ENCODE results near the gene EVI2A.
"Not testable (repeated sequence)": the region's sequence is repeated elsewhere in the genome, so short reads cannot be mapped to it uniquely, and the experiment has no call there.

EVI2A gene

DNA sequence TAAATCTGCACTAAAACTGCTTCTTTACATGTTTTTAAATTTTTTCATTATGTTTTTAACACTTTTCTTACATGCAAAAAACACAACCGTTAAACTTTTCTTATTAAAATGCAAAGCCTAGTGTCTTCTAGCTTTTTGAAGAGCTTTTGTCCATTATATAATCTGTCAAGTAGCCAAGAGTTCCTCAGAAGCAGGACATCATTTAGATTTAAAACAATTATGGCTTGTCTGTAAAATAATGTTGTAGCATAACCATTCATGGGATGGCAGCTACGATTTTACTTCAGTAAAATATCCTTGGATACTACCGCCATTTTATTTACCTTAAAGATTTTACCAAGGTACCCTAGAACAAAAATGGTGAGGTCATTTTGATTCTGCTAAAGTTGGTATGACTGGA is 27.2 kb downstream of the EVI2A start:
- Histone ChIP-seq H3K9me3 (ENCODE audit: control insufficient read depth, low read length) (no peaks in the 10 kb centered on the region), H3K27me3 (replicated peaks; ENCODE audit: control insufficient read depth, insufficient read depth, low read length) (no peaks in the 10 kb centered on the region), H3K36me3 (ENCODE audit: control insufficient read depth, insufficient read depth, low read length, severe bottlenecking) (no peaks in the 10 kb centered on the region), H3K4me3 (ENCODE audit: low read length) (no peak overlapping the region), H3K4me1 (ENCODE audit: control insufficient read depth, insufficient read depth, low read length) (peaks cover 5% of the 10 kb centered on the region), H3K9ac (ENCODE audit: low read length) (no peak overlapping the region)
- DNase-seq (ENCODE audit: low read depth) = no peak

DNA sequence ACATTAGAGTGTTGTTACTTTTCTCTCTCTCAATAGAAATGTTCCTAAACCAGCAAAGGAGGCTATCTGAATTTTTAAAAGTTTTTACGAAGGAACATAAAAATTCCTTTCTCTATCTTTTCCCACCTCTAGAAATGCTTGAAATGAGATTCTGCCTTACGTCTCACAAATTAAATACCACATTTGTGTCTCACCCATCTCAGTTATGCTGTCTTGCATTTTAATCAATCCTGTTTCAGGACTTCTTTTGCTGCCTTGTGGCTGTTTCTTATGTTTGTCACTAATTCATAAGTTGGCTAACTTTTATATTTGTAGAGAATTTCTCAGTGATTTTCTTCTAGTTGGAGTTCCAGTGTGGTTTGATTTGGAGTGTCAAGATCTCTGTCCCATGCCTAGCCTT is 27.8 kb downstream of the EVI2A start:
- Histone ChIP-seq H3K9me3 (ENCODE audit: control insufficient read depth, low read length) (no peaks in the 10 kb centered on the region), H3K36me3 (ENCODE audit: control insufficient read depth, insufficient read depth, low read length, severe bottlenecking) (no peaks in the 10 kb centered on the region), H3K9ac (ENCODE audit: low read length) (no peak overlapping the region), H3K4me3 (ENCODE audit: low read length) (no peak overlapping the region), H3K4me1 (ENCODE audit: control insufficient read depth, insufficient read depth, low read length) (peaks cover 4% of the 10 kb centered on the region), H3K27me3 (replicated peaks; ENCODE audit: control insufficient read depth, insufficient read depth, low read length) (no peaks in the 10 kb centered on the region)
- DNase-seq (ENCODE audit: low read depth) = peak; percentile 10

DNA sequence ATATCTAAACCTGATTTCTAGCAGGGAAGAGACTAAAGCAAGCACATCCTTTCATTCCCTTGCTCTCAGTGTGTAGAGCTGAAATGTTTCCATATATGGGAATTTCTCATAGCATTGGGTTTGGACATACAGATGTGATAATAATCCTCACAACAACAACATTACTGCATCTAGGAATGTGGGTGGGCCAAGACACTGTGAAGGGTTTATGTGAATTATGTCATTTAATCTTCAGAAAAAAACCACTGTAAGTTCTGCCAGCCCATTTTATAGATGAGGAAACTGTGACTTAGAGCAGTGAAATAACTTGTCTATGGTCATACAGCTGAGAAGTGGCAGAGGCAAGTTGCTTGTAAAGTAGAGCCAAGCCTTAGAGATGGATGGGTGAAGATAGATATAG is 29.6 kb downstream of the EVI2A start:
- H3K9ac ChIP-seq (ENCODE audit: low read length) = no peak overlapping the region
- H3K36me3 ChIP-seq (ENCODE audit: control insufficient read depth, insufficient read depth, low read length, severe bottlenecking) = peaks cover 4% of the 10 kb centered on the region
- DNase-seq (ENCODE audit: low read depth) = no peak
- H3K9me3 ChIP-seq (ENCODE audit: control insufficient read depth, low read length) = no peaks in the 10 kb centered on the region
- no peaks in the 10 kb centered on the region for H3K27me3 ChIP-seq (replicated peaks; ENCODE audit: control insufficient read depth, insufficient read depth, low read length)
- no peak overlapping the region for H3K4me3 ChIP-seq (ENCODE audit: low read length)
- peaks cover 4% of the 10 kb centered on the region for H3K4me1 ChIP-seq (ENCODE audit: control insufficient read depth, insufficient read depth, low read length)

DNA sequence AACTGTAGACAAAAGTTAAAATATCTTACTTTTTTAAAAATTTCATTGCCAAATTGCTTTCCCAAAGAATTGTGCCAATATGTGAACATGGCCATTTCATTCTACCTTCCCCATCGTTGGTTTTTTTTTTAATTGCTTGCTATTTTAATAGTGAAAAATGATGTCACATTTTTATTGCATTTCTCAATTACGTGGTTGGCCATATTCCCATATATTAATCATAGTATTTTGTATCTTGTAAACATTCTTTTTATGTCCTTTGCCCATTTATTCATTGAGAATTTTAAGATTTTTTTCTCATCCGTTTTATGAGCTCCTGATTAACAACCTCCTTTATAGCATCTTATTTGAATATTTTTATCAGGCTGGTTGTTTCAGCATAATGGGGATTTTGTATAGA is 31.6 kb downstream of the EVI2A start:
- no peak for DNase-seq (ENCODE audit: low read depth)
- H3K9ac ChIP-seq (ENCODE audit: low read length) = no peak overlapping the region
- peaks cover 4% of the 10 kb centered on the region for H3K4me1 ChIP-seq (ENCODE audit: control insufficient read depth, insufficient read depth, low read length)
- H3K4me3 ChIP-seq (ENCODE audit: low read length) = no peak overlapping the region
- H3K36me3 ChIP-seq (ENCODE audit: control insufficient read depth, insufficient read depth, low read length, severe bottlenecking) = peaks cover 4% of the 10 kb centered on the region
- no peaks in the 10 kb centered on the region for H3K9me3 ChIP-seq (ENCODE audit: control insufficient read depth, low read length)
- no peaks in the 10 kb centered on the region for H3K27me3 ChIP-seq (replicated peaks; ENCODE audit: control insufficient read depth, insufficient read depth, low read length)

DNA sequence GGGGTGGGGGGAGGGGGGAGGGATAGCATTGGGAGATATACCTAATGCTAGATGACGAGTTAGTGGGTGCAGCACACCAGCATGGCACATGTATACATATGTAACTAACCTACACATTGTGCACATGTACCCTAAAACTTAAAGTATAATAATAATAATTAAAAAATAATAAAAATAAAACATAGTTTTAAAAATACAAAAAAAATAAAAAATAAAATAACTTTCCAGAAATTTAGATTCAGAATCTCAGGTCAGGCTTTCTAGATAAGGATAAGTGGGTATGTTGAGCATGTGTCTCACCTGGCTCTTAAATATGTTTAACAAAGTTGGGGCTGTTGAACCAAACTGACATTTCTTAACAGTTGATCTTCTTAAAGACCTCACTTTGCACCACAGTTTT is 33.5 kb downstream of the EVI2A start:
- not testable (repeated sequence) for H3K9me3 ChIP-seq (ENCODE audit: control insufficient read depth, low read length); H3K9ac ChIP-seq (ENCODE audit: low read length); H3K36me3 ChIP-seq (ENCODE audit: control insufficient read depth, insufficient read depth, low read length, severe bottlenecking); H3K27me3 ChIP-seq (replicated peaks; ENCODE audit: control insufficient read depth, insufficient read depth, low read length); H3K4me1 ChIP-seq (ENCODE audit: control insufficient read depth, insufficient read depth, low read length); DNase-seq (ENCODE audit: low read depth); H3K4me3 ChIP-seq (ENCODE audit: low read length)

DNA sequence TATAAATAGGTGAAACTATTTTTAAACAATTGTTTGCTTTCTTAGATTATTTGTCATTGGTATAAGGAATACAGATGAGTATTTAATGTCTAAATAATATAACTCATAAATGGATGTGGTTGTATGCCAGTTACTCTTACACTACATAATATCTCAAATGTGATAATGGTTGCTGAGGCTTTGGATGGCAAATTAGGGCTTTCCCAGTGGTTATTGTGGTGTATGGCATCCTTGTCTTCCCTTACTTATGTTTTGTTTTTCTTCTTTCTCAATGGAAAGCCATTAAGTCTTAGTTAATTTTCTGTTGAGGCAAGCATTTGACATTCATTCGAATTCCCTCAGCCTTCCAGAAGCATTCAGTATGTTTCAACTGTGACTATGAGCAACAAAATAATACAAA is 34.8 kb downstream of the EVI2A start:
- no peak overlapping the region for H3K4me3 ChIP-seq (ENCODE audit: low read length)
- no peak for DNase-seq (ENCODE audit: low read depth)
- no peaks in the 10 kb centered on the region for H3K9me3 ChIP-seq (ENCODE audit: control insufficient read depth, low read length)
- H3K36me3 ChIP-seq (ENCODE audit: control insufficient read depth, insufficient read depth, low read length, severe bottlenecking) = peaks cover 13% of the 10 kb centered on the region
- peaks cover 4% of the 10 kb centered on the region for H3K4me1 ChIP-seq (ENCODE audit: control insufficient read depth, insufficient read depth, low read length)
- H3K9ac ChIP-seq (ENCODE audit: low read length) = no peak overlapping the region
- no peaks in the 10 kb centered on the region for H3K27me3 ChIP-seq (replicated peaks; ENCODE audit: control insufficient read depth, insufficient read depth, low read length)

DNA sequence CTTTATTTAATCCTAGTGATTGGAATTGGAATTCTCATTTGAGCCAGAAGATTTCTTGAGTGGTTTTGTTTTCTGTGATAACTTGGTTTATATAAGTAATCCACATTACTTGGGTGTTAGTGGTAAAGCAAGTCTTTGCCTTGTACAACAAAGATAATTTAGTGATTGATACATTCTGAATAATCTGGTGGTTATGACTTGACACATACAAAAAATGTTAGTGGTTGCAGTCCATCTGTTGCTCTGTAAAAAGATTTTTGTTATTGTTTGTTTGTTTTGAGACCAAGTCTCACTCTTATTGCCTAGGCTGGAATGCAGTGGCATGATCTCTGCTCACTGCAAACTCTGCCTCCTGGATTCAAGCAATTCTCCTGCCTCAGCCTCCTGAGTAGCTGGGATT is 37.6 kb downstream of the EVI2A start:
- H3K4me1 ChIP-seq (ENCODE audit: control insufficient read depth, insufficient read depth, low read length) = peaks cover 7% of the 10 kb centered on the region
- no peaks in the 10 kb centered on the region for H3K27me3 ChIP-seq (replicated peaks; ENCODE audit: control insufficient read depth, insufficient read depth, low read length)
- H3K9ac ChIP-seq (ENCODE audit: low read length) = no peak overlapping the region
- no peak for DNase-seq (ENCODE audit: low read depth)
- H3K4me3 ChIP-seq (ENCODE audit: low read length) = no peak overlapping the region
- no peaks in the 10 kb centered on the region for H3K9me3 ChIP-seq (ENCODE audit: control insufficient read depth, low read length)
- H3K36me3 ChIP-seq (ENCODE audit: control insufficient read depth, insufficient read depth, low read length, severe bottlenecking) = peaks cover 23% of the 10 kb centered on the region

DNA sequence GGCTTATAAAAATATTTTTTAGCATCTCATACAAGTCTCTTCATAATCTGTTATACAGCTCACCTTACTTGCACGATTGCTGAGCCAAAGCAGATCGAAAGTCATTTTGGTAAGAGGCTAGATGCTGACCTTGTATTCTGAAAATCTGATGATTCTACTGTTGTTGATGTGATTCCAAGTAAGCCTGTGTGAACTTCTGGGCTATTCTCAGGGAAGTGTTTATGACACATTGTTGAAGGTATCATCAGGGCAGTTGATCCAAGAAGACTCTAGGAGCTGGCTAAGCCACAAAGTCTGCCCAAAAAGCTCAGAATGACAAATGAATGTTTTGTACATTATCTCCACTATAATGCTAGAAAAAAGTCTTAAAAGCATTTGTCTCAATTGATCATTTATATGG is 40.4 kb downstream of the EVI2A start:
- Histone ChIP-seq H3K36me3 (ENCODE audit: control insufficient read depth, insufficient read depth, low read length, severe bottlenecking) (peaks cover 31% of the 10 kb centered on the region), H3K4me1 (ENCODE audit: control insufficient read depth, insufficient read depth, low read length) (peaks cover 7% of the 10 kb centered on the region), H3K9ac (ENCODE audit: low read length) (no peak overlapping the region), H3K4me3 (ENCODE audit: low read length) (no peak overlapping the region), H3K27me3 (replicated peaks; ENCODE audit: control insufficient read depth, insufficient read depth, low read length) (no peaks in the 10 kb centered on the region), H3K9me3 (ENCODE audit: control insufficient read depth, low read length) (no peaks in the 10 kb centered on the region)
- no peak for DNase-seq (ENCODE audit: low read depth)

DNA sequence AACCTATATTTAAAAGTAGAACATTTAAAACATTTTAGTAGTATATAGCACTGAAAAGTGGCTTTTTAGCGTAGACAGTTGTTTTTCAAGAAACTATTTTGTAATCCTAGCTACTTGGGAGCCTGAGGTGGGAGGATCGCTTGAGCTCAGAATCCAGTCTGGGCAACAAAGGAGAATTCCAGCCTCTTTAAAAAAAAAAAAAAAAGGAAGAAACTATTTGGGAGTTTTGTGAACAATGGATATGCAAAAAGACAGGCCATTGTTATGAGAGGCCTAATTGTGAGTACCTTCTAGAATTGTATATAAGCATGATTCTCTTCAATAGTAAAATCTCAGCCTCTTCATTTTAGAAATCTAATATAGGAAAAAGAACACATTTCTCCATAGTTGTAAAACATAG is 42.0 kb downstream of the EVI2A start:
- Histone ChIP-seq H3K9me3 (ENCODE audit: control insufficient read depth, low read length) (no peaks in the 10 kb centered on the region), H3K9ac (ENCODE audit: low read length) (no peak overlapping the region), H3K4me1 (ENCODE audit: control insufficient read depth, insufficient read depth, low read length) (peaks cover 18% of the 10 kb centered on the region), H3K4me3 (ENCODE audit: low read length) (no peak overlapping the region), H3K36me3 (ENCODE audit: control insufficient read depth, insufficient read depth, low read length, severe bottlenecking) (peaks cover 31% of the 10 kb centered on the region), H3K27me3 (replicated peaks; ENCODE audit: control insufficient read depth, insufficient read depth, low read length) (no peaks in the 10 kb centered on the region)
- DNase-seq (ENCODE audit: low read depth) = no peak

DNA sequence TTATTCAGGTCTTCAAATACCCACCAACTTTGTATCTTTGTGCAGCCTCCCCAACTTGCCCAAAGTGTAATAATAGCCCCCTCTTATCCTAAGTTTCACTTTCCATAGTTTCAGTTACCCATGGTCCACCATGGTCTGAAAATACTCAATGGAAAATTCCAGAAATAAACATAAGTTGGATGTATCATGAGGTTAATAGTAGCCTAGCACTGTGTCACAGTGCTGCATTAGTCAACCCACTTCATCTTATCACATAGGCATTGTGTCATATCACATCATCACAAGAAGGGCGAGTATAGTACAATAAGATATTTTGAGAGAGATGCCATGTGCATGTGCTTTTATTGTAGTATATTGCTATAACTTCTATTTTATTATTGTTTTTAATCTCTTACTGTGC is 46.3 kb downstream of the EVI2A start:
- H3K27me3 ChIP-seq (replicated peaks; ENCODE audit: control insufficient read depth, insufficient read depth, low read length) = no peaks in the 10 kb centered on the region

DNA sequence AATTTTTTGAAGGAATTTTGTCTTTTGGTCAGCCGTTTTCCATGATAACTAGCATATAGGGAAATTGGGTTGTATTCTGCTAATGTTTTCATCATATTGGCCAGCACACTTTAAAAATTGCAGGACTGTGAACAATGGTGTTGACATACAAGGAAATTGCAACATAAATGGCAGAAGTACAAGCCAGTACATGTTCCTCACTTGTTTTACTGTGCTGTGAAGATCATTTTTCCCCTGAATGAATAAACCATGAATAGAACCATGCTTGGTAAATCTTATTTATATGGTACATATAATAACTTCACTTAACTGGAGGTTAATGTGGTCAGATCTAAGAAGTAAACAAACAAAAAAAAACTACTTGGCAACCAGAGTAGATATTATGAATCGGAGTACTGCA is 47.2 kb downstream of the EVI2A start:
- H3K9me3 ChIP-seq (ENCODE audit: control insufficient read depth, low read length) = no peaks in the 10 kb centered on the region
- peak overlapping the region; percentile 10 for H3K4me3 ChIP-seq (ENCODE audit: low read length)
- peak overlapping the region; percentile 75 for H3K9ac ChIP-seq (ENCODE audit: low read length)
- peaks cover 56% of the 10 kb centered on the region for H3K4me1 ChIP-seq (ENCODE audit: control insufficient read depth, insufficient read depth, low read length)
- no peaks in the 10 kb centered on the region for H3K27me3 ChIP-seq (replicated peaks; ENCODE audit: control insufficient read depth, insufficient read depth, low read length)
- DNase-seq (ENCODE audit: low read depth) = peak; percentile 82
- H3K36me3 ChIP-seq (ENCODE audit: control insufficient read depth, insufficient read depth, low read length, severe bottlenecking) = peaks cover 15% of the 10 kb centered on the region

More for the DNA sequence above, 46.3 kb downstream of the EVI2A start:
- peaks cover 48% of the 10 kb centered on the region for H3K4me1 ChIP-seq (ENCODE audit: control insufficient read depth, insufficient read depth, low read length)
- no peaks in the 10 kb centered on the region for H3K9me3 ChIP-seq (ENCODE audit: control insufficient read depth, low read length)
- peak overlapping the region; percentile 10 for H3K4me3 ChIP-seq (ENCODE audit: low read length)
- H3K9ac ChIP-seq (ENCODE audit: low read length) = peak overlapping the region; percentile 75
- no peak for DNase-seq (ENCODE audit: low read depth)
- H3K36me3 ChIP-seq (ENCODE audit: control insufficient read depth, insufficient read depth, low read length, severe bottlenecking) = peaks cover 18% of the 10 kb centered on the region

DNA sequence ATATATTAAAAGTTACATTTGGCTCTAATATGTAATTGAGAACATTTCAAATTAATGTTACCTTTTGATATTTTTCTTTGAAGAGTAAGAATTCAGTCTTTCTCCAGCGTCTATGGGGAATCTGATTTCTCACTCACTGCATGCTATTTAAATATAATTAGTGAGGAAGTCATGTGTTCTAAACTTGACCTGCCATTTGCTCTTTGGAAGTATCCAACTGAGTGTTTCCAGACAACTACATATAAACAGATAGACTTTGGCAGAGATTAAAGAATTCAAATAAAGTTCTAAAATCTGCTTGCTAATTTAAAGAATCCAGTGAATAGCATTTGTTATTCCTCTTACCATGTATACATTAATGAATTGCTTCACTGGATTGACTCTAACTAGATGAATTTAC is 47.9 kb downstream of the EVI2A start:
- no peak for DNase-seq (ENCODE audit: low read depth)
- no peaks in the 10 kb centered on the region for H3K9me3 ChIP-seq (ENCODE audit: control insufficient read depth, low read length)
- peak overlapping the region; percentile 10 for H3K4me3 ChIP-seq (ENCODE audit: low read length)
- peaks cover 11% of the 10 kb centered on the region for H3K36me3 ChIP-seq (ENCODE audit: control insufficient read depth, insufficient read depth, low read length, severe bottlenecking)
- H3K9ac ChIP-seq (ENCODE audit: low read length) = peak overlapping the region; percentile 75
- no peaks in the 10 kb centered on the region for H3K27me3 ChIP-seq (replicated peaks; ENCODE audit: control insufficient read depth, insufficient read depth, low read length)
- H3K4me1 ChIP-seq (ENCODE audit: control insufficient read depth, insufficient read depth, low read length) = peaks cover 63% of the 10 kb centered on the region
